Fibroblast of skin of abdomen (primary cell): ENCODE results near the gene TGDS.
A peak's percentile ranks its signal among the peaks of the same experiment; 100 is the strongest.
"Not testable (repeated sequence)": the region's sequence is repeated elsewhere in the genome, so short reads cannot be mapped to it uniquely, and the experiment has no call there.

Experiments used
- DNase-seq: peaks from one replicate; pipeline ENCODE4 v3.0.0-alpha.2; 2013

Gene TGDS

DNA sequence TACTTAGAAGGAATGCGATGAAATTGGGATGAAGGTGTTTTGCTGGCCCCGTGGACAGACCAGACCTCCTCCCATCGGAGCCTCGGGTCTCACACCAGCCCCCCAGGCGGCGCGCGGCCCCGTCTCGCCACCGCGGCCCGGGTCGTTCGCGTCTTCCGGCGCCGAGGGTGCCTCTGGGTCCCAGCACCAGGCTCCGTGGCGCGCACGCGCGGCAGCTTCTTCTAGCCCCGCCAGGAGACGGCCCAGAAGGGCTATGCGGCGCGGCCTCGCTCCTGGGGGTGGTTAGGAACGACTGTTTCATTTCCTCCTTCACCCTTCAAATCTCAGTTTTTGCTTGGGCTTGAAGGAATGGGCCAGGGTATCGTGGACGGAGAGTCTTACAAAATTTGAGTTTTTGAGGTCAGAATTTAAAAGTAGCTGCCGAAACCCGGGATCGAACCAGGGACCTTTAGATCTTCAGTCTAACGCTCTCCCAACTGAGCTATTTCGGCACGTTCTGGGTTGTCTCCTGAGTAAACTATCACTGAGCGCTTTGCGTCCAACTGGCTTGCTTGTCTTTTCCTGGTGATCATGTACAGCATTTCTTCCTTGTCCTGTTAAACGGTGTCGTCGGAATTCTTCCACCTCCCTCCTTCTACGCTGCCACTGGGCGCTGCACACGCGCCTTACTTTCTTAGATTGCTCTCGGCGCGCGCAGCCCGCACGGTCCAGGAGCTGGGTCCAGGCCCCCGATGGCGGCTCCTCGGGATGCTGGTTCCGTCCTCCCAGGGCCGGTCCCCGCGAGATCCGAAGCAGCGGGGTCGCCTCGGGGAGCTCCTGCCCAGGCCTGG, 46.5 kb downstream of the TGDS start:
- DNase-seq, result peak; percentile 98

DNA sequence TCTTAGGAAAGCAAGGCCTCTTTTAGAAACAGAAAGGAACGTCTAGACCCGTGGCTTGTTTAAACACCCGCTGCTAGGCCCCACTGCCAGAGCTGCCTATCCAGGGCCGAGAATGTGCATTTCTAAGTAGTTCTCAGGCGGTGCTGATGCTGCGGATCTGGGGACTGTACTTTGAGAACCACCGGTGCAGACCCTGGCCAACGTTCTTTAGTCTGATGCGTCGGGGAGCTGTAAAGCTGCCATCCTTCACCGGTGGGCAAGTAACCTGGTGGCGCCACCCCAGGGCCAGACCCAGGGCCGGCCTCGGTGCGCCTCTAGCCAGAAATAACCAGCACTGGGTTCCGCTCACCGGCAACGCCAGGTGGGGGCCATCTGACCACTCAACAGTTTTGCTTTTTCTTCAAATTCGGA, 47.1 kb downstream of the TGDS start:
- DNase-seq, result no peak

DNA sequence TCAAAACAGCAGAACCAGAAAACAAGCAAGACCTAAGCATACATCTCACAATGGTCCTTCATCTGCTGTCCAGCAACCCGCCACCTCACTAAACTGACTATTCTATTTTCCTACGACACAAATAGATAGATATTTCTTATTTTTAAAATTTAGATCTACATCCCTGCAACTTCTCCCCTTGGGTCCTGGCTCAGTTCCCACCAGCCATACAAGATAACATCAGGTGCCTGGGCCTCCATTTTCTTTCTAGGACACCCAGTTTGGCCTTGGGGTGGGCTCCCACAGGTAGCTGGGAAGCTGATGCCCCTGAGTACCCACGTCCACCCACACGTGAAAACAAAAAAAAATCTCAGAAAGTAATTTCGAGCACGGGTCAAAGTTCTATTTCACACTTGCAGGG, 47.6 kb downstream of the TGDS start:
- no peak for DNase-seq

DNA sequence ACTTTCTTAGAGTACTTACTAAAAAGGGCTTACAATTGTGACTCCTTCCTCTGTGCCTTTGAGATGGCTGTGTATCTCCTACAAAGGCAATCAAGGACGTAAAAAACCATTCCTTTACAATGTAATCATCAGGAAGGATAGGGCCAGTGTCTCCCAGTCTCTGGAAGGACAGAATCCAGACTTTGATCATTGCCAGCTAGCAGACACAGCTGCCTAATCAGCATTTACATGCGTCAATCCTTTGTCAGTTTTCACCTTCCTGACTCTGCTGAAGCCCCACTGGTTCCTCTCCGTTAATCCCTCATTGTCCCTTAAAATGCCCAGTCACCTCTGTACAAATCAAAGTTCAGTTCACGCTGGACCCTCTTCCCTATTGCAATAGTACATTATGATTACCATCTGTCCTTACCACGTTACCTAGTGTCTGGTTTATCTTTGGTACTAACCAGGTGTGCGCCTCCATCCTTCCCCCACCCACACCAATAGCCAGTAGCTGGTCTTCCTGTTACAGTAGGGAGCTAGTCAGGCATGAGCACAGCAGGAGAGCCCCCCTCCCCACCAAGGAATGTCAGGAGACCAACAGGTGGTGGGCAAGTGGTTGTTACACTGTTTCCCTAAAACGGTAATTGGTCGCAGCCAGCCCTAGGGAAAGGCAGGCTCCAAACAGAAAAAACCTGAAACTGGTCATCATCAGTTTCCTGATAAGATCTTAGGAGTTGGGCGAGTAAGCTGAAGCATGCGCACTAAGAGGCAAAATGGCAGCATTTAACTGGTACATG, 49.7 kb downstream of the TGDS start:
- no peak for DNase-seq

DNA sequence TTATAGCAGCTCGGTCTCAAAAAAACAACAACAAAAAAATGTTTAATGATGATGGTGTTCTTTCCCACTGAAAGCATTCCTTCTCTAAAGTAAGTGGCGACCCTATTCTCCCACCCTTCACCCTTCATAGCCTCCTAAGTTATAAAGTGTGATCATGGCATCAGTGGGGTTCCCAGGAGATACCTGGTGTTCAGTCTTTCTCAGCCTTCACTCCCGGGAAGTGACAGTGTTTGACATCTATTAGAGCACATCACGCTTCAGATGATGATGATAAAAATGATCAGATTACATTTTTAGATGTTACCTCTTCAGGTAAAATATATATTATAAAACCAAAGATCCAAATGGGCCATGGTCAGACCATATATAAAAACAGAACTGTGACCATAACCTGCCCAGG, 51.0 kb downstream of the TGDS start:
- DNase-seq, result no peak

DNA sequence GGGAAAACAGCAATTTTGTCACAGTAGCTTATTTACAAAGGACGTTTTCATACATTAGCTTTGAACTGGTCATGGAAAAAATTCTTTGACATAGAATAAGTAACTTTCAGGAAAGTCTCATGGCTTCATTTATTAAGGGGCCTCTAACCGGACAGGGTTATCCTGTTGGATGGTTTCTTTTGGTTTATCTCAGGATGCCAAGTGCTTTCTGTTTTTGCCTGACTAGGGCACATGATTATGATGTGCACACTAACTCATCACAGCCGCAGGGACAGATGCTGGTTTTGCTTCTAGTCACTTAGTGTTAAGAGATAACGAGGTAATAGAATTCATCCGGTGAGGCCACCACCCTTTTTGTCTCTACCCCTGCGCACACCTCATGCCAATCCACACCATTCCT, 53.0 kb downstream of the TGDS start:
- no peak for DNase-seq

DNA sequence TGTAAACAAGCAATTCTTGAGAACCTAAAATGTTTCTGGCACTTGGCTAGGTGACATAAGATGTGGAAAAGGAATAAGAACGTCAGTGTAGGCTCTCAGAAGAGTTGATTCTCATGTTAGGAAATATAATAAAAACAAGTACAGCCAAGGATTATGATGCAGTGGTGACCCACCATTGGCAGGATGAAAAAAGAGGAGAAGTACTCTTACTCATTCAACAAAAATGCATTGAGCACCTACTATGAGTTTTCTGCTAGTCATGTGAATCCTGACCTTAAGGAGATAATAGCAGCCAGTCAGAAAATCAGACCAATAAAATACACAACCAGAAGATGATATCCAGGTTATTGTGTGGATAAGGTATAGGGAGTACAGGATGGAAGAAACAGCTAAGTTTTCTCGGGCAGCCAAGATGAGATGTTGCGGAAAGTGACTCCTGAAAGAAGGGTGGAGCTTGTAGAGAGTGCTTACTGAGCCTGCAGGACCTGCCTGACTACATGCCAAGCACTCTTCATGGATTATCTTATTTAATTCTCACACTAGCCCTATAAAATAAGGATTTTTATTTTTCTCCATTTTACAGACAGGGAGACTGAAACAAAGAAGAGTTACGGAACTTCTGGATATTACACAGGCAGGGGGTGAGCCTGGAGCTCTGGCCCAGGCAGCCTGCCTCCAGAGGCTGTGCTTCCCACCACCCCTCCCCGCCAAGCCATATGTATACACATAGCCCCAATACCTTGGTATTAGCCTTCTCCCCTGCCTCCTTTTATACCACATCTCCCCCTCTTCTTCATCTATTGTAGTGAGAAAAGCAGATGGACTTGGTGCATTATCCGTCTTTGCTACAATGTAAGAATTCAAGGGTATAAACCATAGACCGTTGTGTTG, 58.0 kb downstream of the TGDS start:
- DNase-seq, result no peak

DNA sequence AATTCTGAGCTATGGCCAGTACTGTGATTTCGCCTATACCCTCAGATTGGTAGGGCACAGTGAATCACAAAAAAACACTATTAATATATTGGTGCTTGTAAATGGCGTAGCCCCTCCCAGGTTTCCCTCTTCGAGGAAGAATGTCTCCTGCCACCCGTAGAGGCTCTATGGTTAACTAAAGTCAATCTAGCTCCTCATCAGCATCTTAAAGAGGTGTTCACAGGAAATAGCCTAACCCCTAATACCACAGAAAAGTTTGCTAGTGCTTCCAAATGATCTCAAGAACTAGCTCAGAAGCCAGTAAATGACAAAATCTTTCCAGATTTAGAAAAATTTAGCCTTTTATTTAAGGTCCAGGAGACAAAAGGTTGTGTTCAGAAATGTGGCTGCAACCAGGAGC, 60.2 kb downstream of the TGDS start:
- DNase-seq, result no peak

DNA sequence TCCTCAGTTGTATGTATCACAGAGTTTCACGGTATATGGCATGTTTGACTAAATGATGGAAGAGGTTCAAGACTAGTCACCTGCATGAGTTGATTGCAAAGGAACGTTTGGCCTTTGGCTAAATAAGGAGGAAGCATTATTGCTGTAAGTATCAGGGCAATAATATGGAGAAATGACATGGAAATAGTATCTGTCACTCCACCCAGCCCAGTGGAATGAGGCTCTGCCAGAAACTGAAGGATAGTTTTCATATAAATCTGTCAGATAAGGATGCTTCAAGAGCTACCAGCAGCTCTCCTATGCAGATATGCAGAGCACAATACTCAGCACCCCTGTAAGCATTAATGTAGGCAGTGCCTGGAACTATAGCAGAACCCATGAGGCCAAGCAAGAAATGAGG, 60.7 kb downstream of the TGDS start:
- DNase-seq, result no peak

DNA sequence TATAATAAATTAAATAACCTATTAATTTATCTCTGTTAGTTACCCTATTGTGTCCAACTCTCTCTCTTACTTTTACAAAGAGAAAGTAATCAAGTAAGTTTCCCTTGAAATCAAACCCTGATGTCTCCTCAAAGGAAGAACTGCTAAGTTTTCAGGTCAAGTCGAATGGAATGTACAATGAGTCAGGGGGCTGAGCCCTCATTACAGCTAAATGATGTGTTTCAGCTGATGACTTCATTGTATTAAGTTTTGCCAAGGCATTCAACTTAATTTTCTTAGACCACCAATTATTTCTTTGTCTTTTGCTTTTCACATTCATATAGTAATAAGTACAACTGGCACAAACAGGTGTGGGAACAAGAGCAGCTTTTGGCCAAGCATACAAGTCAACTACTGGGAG, 61.8 kb downstream of the TGDS start:
- DNase-seq, result peak; percentile 65

DNA sequence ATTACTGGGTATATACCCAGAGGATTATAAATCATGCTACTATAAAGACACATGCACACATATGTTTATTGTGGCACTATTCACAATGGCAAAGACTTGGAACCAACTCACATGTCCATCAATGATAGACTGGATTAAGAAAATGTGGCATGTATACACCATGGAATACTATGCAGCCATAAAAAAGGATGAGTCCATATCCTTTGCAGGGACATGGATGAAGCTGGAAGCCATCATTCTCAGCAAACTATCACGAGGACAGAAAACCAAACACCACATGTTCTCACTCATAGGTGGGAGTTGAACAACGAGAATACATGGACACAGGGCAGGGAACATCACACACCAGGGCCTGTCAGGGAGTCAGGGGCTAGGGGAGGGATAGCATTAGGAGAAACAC, 63.7 kb downstream of the TGDS start:
- not testable (repeated sequence) for DNase-seq

DNA sequence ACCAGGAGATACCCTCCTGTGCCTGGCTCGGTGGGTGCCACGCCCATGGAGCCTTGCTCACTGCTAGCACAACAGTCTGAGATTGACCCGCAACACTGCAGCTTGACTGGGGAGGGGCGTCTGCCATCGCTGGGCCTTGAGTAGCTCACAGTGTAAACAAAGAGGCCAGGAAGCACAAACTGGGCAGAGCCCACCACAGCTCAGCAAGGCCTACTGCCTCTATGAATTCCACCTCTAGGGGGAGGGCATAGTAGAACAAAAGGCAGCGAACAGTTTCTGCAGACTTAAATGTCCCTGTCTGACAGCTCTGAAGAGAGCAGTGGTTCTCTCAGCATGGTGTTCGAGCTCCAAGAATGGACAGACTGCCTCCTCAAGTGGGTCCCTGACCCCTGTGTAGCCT, 69.0 kb downstream of the TGDS start:
- not testable (repeated sequence) for DNase-seq

DNA sequence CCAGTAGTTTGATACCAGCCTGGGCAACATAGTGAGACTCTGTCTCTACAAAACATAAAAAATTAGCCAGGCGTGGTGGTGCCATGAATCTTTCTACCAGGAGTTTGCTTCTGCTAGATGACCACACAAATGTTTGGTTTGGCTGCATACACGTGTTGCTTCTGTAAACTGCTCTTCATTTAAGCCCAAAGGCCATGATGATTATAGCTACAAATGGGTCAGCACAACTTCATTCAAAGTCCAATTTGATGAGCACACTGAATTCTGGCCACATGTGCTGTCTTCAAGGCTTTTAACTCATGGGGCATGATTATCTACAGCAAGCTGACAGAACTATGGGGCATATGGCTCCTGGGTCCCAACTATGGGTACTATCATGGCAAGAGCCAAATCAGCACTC, 70.2 kb downstream of the TGDS start:
- DNase-seq, result no peak

DNA sequence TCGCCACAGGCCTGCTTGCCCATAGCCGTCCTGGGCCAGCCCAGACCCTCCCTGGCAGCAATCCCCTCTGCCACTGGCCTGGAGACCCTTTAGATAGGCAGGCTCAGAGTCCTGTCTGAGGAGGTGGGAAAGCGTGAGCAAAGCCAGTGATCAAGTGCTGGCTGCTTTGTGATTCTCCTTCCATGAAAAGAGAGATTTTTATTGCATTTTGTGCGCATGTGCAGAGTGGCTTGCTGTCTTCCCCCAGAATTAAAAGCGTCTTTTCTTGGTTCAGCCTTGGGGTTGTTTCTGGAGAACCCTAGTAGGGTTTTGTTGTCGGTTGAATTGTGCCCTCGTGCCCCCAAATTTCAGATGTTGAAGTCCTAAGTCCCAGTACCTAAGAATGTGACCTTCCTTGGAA, 71.5 kb downstream of the TGDS start:
- DNase-seq, result no peak
